ENCODE data around the gene ATP2A2. TPM values are rescaled to one million over a fixed set of nuclear protein-coding genes. Genes with fewer than 3 reads are reported as not detected.
"Not testable (repeated sequence)": the region's sequence is repeated elsewhere in the genome, so short reads cannot be mapped to it uniquely, and the experiment has no call there.

ATP2A2 gene
- total RNA-seq, 4 donors from 2014 or later = 116 to 238 (median 132) TPM

- DNase-seq (ENCODE audit: low spot score) (no peak), ATAC-seq (ENCODE audit: low FRiP score) (no peak)
- TF ChIP-seq, protein P1, sequence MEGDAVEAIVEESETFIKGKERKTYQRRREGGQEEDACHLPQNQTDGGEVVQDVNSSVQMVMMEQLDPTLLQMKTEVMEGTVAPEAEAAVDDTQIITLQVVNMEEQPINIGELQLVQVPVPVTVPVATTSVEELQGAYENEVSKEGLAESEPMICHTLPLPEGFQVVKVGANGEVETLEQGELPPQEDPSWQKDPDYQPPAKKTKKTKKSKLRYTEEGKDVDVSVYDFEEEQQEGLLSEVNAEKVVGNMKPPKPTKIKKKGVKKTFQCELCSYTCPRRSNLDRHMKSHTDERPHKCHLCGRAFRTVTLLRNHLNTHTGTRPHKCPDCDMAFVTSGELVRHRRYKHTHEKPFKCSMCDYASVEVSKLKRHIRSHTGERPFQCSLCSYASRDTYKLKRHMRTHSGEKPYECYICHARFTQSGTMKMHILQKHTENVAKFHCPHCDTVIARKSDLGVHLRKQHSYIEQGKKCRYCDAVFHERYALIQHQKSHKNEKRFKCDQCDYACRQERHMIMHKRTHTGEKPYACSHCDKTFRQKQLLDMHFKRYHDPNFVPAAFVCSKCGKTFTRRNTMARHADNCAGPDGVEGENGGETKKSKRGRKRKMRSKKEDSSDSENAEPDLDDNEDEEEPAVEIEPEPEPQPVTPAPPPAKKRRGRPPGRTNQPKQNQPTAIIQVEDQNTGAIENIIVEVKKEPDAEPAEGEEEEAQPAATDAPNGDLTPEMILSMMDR (IDR thresholded peaks at IDR 0.05) = no peak
These were observed 49.5 kb downstream of the ATP2A2 start for GRCh38 chr12:110330544-110330943.

GRCh38 chr12:110333201-110333600 is 52.2 kb downstream of the ATP2A2 start:
- ATAC-seq (ENCODE audit: low FRiP score) (no peak), DNase-seq (ENCODE audit: low spot score) (no peak)
- TF ChIP-seq, protein P1 (IDR thresholded peaks at IDR 0.05) = no peak

DNA sequence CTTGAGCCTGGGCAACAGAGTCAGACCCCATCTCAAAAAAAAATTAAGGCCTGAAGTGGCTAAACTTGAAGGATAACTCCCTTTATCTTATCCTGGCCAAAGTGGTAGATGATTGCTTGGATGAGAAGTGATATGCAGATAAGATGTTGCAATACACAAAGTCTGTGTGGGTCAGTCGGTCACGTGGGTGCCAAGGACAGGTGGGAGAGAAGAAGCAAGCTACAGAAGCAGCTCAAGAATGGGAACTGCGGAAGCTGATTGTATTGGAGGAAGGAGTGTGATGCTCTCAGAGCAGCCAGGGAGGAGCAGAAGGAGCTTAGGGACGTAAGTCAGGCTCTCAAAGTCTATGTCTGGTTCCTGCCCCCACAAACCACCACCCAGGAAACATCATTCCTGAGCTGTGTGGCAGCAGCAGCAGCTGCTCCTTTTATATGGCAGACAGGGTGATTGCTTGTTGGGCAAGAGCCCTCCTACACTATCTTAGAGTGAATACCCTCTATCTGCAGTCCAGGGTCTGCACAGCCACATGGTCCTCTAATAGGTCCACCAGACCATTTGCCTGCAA is 54.5 kb downstream of the ATP2A2 start:
- TF ChIP-seq, protein P1 (IDR thresholded peaks at IDR 0.05) = no peak
- no peak for ATAC-seq (ENCODE audit: low FRiP score)
- DNase-seq (ENCODE audit: low spot score) = no peak

DNA sequence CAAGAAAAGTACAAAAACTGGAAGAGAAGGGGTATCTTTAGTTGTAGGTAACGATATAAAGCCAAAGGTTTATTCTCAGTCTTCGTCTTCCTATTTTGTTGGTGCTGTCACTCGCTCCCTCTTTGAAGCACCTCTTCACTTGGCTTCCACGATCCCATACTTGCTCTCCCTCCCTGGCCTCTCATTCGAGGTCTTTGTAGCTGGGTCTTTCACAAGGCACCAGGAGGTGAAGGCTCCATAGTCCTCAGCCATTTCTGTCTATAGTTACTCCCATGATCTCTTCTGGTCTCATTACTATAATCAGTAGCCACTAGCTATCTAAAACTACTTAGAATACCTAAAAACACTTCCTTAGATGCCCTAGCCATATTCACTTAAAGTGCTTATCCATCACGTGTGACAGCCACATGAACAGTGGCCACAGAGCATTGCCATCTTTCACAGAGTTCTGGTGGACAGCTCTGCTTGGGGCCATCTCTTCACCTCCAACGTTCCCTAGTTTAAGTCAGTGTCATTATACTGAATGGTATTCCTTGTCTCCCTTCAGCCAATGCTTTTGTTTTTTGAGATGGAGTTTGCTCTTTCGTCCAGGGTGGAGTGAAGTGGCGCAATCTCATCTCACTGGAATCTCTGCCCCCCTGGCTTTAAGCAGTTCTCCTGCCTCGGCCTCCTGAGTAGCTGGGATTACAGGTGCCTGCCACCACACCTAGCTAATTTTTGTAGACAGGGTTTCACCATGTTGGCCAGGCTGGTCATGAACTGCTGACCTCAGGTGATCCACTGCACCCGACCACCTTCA is 57.1 kb downstream of the ATP2A2 start:
- DNase-seq (ENCODE audit: low spot score) (no peak), ATAC-seq (ENCODE audit: low FRiP score) (no peak)

GRCh38 chr12:110338754-110339153 is 57.7 kb downstream of the ATP2A2 start:
- ATAC-seq (ENCODE audit: low FRiP score) (no peak), DNase-seq (ENCODE audit: low spot score) (no peak)
- TF ChIP-seq, protein P1 (IDR thresholded peaks at IDR 0.05) = no peak

More for the DNA sequence above, 57.1 kb downstream of the ATP2A2 start:
- TF ChIP-seq, protein P1 (IDR thresholded peaks at IDR 0.05) = no peak

GRCh38 chr12:110339184-110339952 is 58.3 kb downstream of the ATP2A2 start:
- DNase-seq (ENCODE audit: low spot score) (no peak), ATAC-seq (ENCODE audit: low FRiP score) (no peak)
- TF ChIP-seq, protein P1 (IDR thresholded peaks at IDR 0.05) = no peak

DNA sequence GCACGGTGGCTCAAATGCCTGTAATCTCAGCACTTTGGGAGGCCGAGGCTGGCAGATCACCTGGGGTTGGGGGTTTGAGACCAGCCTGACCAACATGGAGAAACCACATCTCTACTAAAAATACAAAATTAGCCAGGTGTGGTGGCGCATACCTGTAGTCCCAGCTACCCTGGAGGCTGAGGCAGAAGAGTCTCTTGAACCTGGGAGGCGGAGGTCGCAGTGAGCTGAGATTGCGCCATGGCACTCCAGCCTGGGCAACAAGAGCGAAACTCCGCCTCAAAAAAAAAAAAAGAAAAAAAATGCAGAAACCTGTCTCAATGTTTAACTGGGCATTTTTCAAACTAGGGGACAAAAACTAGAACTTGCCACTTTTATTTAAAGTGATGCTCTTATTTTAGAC is 59.2 kb downstream of the ATP2A2 start:
- ATAC-seq (ENCODE audit: low FRiP score); DNase-seq (ENCODE audit: low spot score): not testable (repeated sequence)
